GM23338 (cell line): Measurements from ENCODE around the gene PHACTR1. TPM values are rescaled to one million over a fixed set of nuclear protein-coding genes. Genes with fewer than 3 reads are reported as not detected.

ENCODE experiments used
- ATAC-seq: fragments of 200-7000 bp; cut with Tn5 transposase; 3 replicates; pipeline ENCODE4 v1.9.1; 2020
- DNase-seq: peaks from one replicate; pipeline ENCODE4 v3.0.0-alpha.2; 2015; ENCODE audit warnings: low spot score
- H2AFZ ChIP-seq: fragments of 200-600 bp; sonication (generic); 2 replicates; pipeline ENCODE4 v1.8.0; 2016; ENCODE audit warnings: antibody characterized with exemption, mild to moderate bottlenecking, moderate library complexity
- H3F3A ChIP-seq: fragments of 200-600 bp; sonication (generic); replicated peaks from 2 replicates; pipeline ENCODE4 v1.8.0; 2017; ENCODE audit warnings: antibody characterized with exemption, mixed run types, low read depth
- H3K27ac ChIP-seq: fragments of 200-600 bp; sonication (generic); 2 replicates; pipeline ENCODE4 v1.6.1; 2016; ENCODE audit warnings: low read depth
- H3K27me3 ChIP-seq: fragments of 200-600 bp; sonication (generic); 2 replicates; pipeline ENCODE4 v1.8.0; 2016; ENCODE audit warnings: mild to moderate bottlenecking, mixed run types, moderate library complexity; ENCODE audit not compliant: insufficient read depth
- H3K36me3 ChIP-seq: fragments of 200-600 bp; sonication (generic); 2 replicates; pipeline ENCODE4 v1.8.0; 2016; ENCODE audit warnings: mild to moderate bottlenecking; ENCODE audit not compliant: insufficient read depth
- H3K4me1 ChIP-seq: fragments of 200-600 bp; sonication (generic); 2 replicates; pipeline ENCODE4 v1.8.0; 2016; ENCODE audit warnings: mild to moderate bottlenecking, moderate library complexity; ENCODE audit not compliant: insufficient read depth
- H3K4me2 ChIP-seq: fragments of 200-600 bp; sonication (generic); 2 replicates; pipeline ENCODE4 v1.7.1; 2017; ENCODE audit warnings: mixed run types
- H3K4me3 ChIP-seq: fragments of 200-600 bp; sonication (generic); 2 replicates; pipeline ENCODE4 v1.6.1; 2016; ENCODE audit warnings: mixed run types
- H3K79me2 ChIP-seq: fragments of 200-600 bp; sonication (generic); replicated peaks from 2 replicates; pipeline ENCODE4 v1.8.0; 2017; ENCODE audit warnings: mild to moderate bottlenecking; ENCODE audit not compliant: insufficient read depth
- H3K9me2 ChIP-seq: fragments of 200-600 bp; sonication (generic); 2 replicates; pipeline ENCODE4 v1.8.0; 2017; ENCODE audit not compliant: insufficient read depth
- H4K20me1 ChIP-seq: fragments of 200-600 bp; sonication (generic); replicated peaks from 2 replicates; pipeline ENCODE4 v1.8.0; 2017; ENCODE audit warnings: mild to moderate bottlenecking; ENCODE audit not compliant: insufficient read depth
- H3K27ac Mint-ChIP-seq: 2 replicates; pipeline ENCODE4 v1.8.0; 2020; ENCODE audit warnings: inconsistent platforms, mild to moderate bottlenecking, moderate library complexity, mixed read lengths
- H3K27me3 Mint-ChIP-seq: 3 replicates; pipeline ENCODE4 v1.8.0; 2022; ENCODE audit warnings: low read depth, mild to moderate bottlenecking, moderate library complexity, mixed read lengths, inconsistent platforms; ENCODE audit not compliant: insufficient read depth, poor library complexity
- H3K36me3 Mint-ChIP-seq: 3 replicates; pipeline ENCODE4 v1.8.0; 2021; ENCODE audit warnings: low read depth, mild to moderate bottlenecking, inconsistent platforms, moderate library complexity, mixed read lengths
- H3K4me1 Mint-ChIP-seq: 3 replicates; pipeline ENCODE4 v1.8.0; 2020; ENCODE audit warnings: mild to moderate bottlenecking, inconsistent platforms, mixed read lengths
- H3K4me3 Mint-ChIP-seq: 3 replicates; pipeline ENCODE4 v1.8.0; 2021; ENCODE audit warnings: moderate library complexity, mild to moderate bottlenecking, inconsistent platforms, mixed read lengths
- H3K9me3 Mint-ChIP-seq: 3 replicates; pipeline ENCODE4 v1.8.0; 2020; ENCODE audit warnings: moderate library complexity, mild to moderate bottlenecking, inconsistent platforms, mixed read lengths
- CREB1 ChIP-seq: fragments of 250-450 bp; sonication (Bioruptor Pico); IDR thresholded peaks from 2 replicates; pipeline ENCODE4 v1.5.0; 2020; ENCODE audit warnings: low read depth, mild to moderate bottlenecking, moderate library complexity
- EZH2 ChIP-seq: fragments of 200-600 bp; sonication (generic); IDR thresholded peaks from one replicate; pipeline ENCODE4 v1.8.0; 2017; ENCODE audit warnings: antibody characterized with exemption, mild to moderate bottlenecking, low read depth; ENCODE audit not compliant: unreplicated experiment
- EZH2phosphoT487 ChIP-seq: fragments of 200-600 bp; sonication (generic); IDR thresholded peaks from one replicate; pipeline ENCODE4 v1.8.1; 2018; ENCODE audit warnings: antibody characterized with exemption; ENCODE audit not compliant: unreplicated experiment
- JUNB ChIP-seq: IDR thresholded peaks from one replicate; pipeline ENCODE4 v1.6.1; 2016; ENCODE audit warnings: antibody characterized with exemption; ENCODE audit not compliant: unreplicated experiment
- NANOG ChIP-seq: IDR thresholded peaks from 2 replicates; pipeline ENCODE4 v1.6.1; 2016; ENCODE audit warnings: antibody characterized with exemption, borderline replicate concordance
- POLR2AphosphoS5 ChIP-seq: IDR thresholded peaks from 2 replicates; pipeline ENCODE4 v1.6.1; 2016; ENCODE audit warnings: antibody characterized with exemption, low read depth
- REST ChIP-seq: IDR thresholded peaks from one replicate; pipeline ENCODE4 v1.6.1; 2018; ENCODE audit warnings: antibody characterized with exemption; ENCODE audit not compliant: unreplicated experiment
- STAT1 ChIP-seq: IDR thresholded peaks from one replicate; pipeline ENCODE4 v1.6.1; 2016; ENCODE audit warnings: antibody characterized with exemption; ENCODE audit not compliant: unreplicated experiment
- ZNF114 ChIP-seq: fragments of 250-450 bp; sonication (Bioruptor Pico); IDR thresholded peaks from 2 replicates; pipeline ENCODE4 v1.5.0; 2020; ENCODE audit warnings: mild to moderate bottlenecking, moderate library complexity
- ZNF331 ChIP-seq: fragments of 250-450 bp; sonication (Bioruptor Pico); IDR thresholded peaks from 2 replicates; pipeline ENCODE4 v1.5.0; 2020; ENCODE audit warnings: low read depth, mild to moderate bottlenecking, moderate library complexity
- polyA plus RNA-seq: library from polyadenylated mRNA; unstranded; fragments of >200 nt; fragmentation: Nextera tagmentation; extraction: Ambion mirVana; gene quantifications from 2 replicates; pipeline ENCODE4 v1.2.1, GENCODE V29; 2016
- total RNA-seq: library from RNA; depleted of rRNA; stranded (reverse); fragments of >200 nt; shearing (Covaris generic); gene quantifications from 2 replicates; pipeline ENCODE4 v1.2.3, GENCODE V29; 2014
- TF ChIP-seq, protein P1 (sequence below): IDR thresholded peaks from 2 replicates; pipeline ENCODE4 v1.6.1; 2016; ENCODE audit warnings: antibody characterized with exemption
- TF ChIP-seq, protein P2 (sequence below): fragments of 250-450 bp; sonication (Bioruptor Pico); IDR thresholded peaks from 2 replicates; pipeline ENCODE4 v1.5.0; 2020; ENCODE audit warnings: mild to moderate bottlenecking, moderate library complexity
- TF ChIP-seq, protein P3 (sequence below), 2 experiments: fragments of 200-600 bp in 1 of 2; sonication (generic) in 1 of 2; conservative IDR thresholded peaks; 2 replicates each; pipeline versions ENCODE4 v1.5.1 to v1.6.1; 2016 to 2017; ENCODE audit warnings: antibody characterized with exemption in 2 of 2, low read depth in 2 of 2, mild to moderate bottlenecking in 2 of 2, moderate library complexity in 1 of 2

PHACTR1 gene
- total and polyA plus RNA-seq, 2 experiments from 2014 or later, result 5.9 to 19.3 TPM

DNA sequence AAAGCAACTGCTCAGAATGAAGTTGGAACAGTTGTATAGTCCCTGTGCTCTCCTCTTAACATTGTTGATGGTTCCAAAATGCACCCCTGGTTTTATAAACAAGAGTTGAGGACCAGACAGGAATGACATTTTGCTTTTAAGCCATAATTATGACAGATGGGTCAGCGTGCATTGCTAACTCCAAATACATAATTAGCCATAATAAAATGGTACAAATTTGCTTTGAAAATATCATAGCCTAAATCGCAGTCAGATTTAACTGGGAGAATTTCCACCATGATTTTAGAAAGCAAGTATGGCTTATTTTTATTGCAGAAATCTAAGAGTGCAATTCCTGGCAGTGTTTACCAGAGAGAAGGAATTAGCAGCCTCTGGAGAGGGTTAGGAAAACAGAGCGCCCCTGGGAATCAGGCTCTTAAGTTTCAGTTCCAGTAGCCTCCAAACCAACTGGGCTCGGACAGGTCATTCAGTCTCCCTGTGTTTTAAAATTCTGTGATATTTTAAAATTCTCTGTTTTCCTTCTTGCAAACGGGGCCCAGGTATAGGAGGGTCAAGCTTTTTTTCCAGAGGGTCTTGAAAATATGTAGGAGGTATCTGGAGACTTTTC, 309.4 kb downstream of the PHACTR1 start:
- no peak for TF ChIP-seq JUNB
- TF ChIP-seq ZNF114 (CRISPR knock-in tag), result no peak
- TF ChIP-seq, protein P1, sequence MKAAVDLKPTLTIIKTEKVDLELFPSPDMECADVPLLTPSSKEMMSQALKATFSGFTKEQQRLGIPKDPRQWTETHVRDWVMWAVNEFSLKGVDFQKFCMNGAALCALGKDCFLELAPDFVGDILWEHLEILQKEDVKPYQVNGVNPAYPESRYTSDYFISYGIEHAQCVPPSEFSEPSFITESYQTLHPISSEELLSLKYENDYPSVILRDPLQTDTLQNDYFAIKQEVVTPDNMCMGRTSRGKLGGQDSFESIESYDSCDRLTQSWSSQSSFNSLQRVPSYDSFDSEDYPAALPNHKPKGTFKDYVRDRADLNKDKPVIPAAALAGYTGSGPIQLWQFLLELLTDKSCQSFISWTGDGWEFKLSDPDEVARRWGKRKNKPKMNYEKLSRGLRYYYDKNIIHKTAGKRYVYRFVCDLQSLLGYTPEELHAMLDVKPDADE, result no peak
- TF ChIP-seq NANOG, result no peak
- TF ChIP-seq, protein P2, sequence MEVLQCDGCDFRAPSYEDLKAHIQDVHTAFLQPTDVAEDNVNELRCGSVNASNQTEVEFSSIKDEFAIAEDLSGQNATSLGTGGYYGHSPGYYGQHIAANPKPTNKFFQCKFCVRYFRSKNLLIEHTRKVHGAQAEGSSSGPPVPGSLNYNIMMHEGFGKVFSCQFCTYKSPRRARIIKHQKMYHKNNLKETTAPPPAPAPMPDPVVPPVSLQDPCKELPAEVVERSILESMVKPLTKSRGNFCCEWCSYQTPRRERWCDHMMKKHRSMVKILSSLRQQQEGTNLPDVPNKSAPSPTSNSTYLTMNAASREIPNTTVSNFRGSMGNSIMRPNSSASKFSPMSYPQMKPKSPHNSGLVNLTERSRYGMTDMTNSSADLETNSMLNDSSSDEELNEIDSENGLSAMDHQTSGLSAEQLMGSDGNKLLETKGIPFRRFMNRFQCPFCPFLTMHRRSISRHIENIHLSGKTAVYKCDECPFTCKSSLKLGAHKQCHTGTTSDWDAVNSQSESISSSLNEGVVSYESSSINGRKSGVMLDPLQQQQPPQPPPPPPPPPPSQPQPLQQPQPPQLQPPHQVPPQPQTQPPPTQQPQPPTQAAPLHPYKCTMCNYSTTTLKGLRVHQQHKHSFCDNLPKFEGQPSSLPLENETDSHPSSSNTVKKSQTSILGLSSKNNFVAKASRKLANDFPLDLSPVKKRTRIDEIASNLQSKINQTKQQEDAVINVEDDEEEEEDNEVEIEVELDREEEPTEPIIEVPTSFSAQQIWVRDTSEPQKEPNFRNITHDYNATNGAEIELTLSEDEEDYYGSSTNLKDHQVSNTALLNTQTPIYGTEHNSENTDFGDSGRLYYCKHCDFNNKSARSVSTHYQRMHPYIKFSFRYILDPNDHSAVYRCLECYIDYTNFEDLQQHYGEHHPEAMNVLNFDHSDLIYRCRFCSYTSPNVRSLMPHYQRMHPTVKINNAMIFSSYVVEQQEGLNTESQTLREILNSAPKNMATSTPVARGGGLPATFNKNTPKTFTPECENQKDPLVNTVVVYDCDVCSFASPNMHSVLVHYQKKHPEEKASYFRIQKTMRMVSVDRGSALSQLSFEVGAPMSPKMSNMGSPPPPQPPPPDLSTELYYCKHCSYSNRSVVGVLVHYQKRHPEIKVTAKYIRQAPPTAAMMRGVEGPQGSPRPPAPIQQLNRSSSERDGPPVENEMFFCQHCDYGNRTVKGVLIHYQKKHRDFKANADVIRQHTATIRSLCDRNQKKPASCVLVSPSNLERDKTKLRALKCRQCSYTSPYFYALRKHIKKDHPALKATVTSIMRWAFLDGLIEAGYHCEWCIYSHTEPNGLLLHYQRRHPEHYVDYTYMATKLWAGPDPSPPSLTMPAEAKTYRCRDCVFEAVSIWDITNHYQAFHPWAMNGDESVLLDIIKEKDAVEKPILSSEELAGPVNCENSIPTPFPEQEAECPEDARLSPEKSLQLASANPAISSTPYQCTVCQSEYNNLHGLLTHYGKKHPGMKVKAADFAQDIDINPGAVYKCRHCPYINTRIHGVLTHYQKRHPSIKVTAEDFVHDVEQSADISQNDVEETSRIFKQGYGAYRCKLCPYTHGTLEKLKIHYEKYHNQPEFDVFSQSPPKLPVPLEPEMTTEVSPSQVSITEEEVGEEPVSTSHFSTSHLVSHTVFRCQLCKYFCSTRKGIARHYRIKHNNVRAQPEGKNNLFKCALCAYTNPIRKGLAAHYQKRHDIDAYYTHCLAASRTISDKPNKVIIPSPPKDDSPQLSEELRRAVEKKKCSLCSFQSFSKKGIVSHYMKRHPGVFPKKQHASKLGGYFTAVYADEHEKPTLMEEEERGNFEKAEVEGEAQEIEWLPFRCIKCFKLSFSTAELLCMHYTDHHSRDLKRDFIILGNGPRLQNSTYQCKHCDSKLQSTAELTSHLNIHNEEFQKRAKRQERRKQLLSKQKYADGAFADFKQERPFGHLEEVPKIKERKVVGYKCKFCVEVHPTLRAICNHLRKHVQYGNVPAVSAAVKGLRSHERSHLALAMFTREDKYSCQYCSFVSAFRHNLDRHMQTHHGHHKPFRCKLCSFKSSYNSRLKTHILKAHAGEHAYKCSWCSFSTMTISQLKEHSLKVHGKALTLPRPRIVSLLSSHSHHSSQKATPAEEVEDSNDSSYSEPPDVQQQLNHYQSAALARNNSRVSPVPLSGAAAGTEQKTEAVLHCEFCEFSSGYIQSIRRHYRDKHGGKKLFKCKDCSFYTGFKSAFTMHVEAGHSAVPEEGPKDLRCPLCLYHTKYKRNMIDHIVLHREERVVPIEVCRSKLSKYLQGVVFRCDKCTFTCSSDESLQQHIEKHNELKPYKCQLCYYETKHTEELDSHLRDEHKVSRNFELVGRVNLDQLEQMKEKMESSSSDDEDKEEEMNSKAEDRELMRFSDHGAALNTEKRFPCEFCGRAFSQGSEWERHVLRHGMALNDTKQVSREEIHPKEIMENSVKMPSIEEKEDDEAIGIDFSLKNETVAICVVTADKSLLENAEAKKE (CRISPR knock-in tag), result no peak
- TF ChIP-seq ZNF331 (CRISPR knock-in tag), result no peak
- no peak for TF ChIP-seq EZH2
- TF ChIP-seq, protein P3, sequence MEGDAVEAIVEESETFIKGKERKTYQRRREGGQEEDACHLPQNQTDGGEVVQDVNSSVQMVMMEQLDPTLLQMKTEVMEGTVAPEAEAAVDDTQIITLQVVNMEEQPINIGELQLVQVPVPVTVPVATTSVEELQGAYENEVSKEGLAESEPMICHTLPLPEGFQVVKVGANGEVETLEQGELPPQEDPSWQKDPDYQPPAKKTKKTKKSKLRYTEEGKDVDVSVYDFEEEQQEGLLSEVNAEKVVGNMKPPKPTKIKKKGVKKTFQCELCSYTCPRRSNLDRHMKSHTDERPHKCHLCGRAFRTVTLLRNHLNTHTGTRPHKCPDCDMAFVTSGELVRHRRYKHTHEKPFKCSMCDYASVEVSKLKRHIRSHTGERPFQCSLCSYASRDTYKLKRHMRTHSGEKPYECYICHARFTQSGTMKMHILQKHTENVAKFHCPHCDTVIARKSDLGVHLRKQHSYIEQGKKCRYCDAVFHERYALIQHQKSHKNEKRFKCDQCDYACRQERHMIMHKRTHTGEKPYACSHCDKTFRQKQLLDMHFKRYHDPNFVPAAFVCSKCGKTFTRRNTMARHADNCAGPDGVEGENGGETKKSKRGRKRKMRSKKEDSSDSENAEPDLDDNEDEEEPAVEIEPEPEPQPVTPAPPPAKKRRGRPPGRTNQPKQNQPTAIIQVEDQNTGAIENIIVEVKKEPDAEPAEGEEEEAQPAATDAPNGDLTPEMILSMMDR (conservative IDR thresholded peaks at IDR 0.05; ENCODE audit: low read depth in 2 of 2), result no peak
- no peak for TF ChIP-seq POLR2AphosphoS5
- no peak for TF ChIP-seq EZH2phosphoT487
- no peak for TF ChIP-seq CREB1
- TF ChIP-seq STAT1, result no peak
- TF ChIP-seq REST, result no peak
- H3K9me2 ChIP-seq, result no peaks in the 10 kb centered on the region
- DNase-seq, result no peak
- Mint-ChIP-seq H3K4me3 (no peak overlapping the region), H3K9me3 (no peaks in the 10 kb centered on the region), H3K4me1 (peaks cover 6% of the 10 kb centered on the region), H3K27ac (no peak overlapping the region), H3K36me3 (no peaks in the 10 kb centered on the region), H3K27me3 (peaks cover 2% of the 10 kb centered on the region)
- ATAC-seq, result peak; percentile 31
- H3F3A ChIP-seq, result no peaks in the 10 kb centered on the region
- H3K27me3 ChIP-seq, result no peaks in the 10 kb centered on the region
- no peak overlapping the region for H3K4me2 ChIP-seq
- peaks cover 10% of the 10 kb centered on the region for H4K20me1 ChIP-seq
- H3K4me1 ChIP-seq, result no peaks in the 10 kb centered on the region
- H3K4me3 ChIP-seq, result no peak overlapping the region
- H3K27ac ChIP-seq, result no peak overlapping the region
- no peaks in the 10 kb centered on the region for H3K79me2 ChIP-seq
- no peaks in the 10 kb centered on the region for H3K36me3 ChIP-seq
- H2AFZ ChIP-seq, result no peak overlapping the region
